Measurements from ENCODE around the gene ZNF836. TPM values are rescaled to one million over a fixed set of nuclear protein-coding genes. Genes with fewer than 3 reads are reported as not detected.

The ZNF836 gene
- total RNA-seq, 1 donor from 2014 or later = 19.1 TPM

DNA sequence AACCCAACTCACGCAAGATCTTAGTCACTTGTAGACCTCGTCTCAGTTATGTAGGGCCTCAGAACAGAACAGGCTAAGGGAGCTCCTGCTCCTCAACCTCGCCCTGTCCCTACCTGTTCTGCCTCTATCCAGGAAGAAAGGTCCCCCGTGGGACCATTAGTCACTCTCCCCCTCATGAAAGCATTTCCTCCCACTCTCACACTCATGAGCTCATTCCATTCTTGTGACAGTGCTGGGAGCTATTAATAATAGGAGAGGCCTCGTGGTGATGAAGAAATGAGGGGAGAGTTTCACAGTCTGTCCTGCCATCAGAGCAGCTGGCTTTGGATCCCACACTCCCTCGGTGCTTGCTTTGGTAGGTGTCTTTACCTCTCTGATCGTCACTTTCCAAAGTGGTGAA, 28.6 kb upstream of the ZNF836 start:
- DNase-seq (ENCODE audit: low spot score in 2 of 2, unreplicated experiment in 2 of 2) = no peak
- Mint-ChIP-seq H3K27me3 (ENCODE audit: low read depth) (no peaks in the 10 kb centered on the region), H3K36me3 (peaks cover 18% of the 10 kb centered on the region), H3K4me1 (peaks cover 10% of the 10 kb centered on the region), H3K9me3 (no peaks in the 10 kb centered on the region), H3K27ac (peak overlapping the region; percentile 63), H3K4me3 (no peak overlapping the region)
- TF ChIP-seq, protein P1, sequence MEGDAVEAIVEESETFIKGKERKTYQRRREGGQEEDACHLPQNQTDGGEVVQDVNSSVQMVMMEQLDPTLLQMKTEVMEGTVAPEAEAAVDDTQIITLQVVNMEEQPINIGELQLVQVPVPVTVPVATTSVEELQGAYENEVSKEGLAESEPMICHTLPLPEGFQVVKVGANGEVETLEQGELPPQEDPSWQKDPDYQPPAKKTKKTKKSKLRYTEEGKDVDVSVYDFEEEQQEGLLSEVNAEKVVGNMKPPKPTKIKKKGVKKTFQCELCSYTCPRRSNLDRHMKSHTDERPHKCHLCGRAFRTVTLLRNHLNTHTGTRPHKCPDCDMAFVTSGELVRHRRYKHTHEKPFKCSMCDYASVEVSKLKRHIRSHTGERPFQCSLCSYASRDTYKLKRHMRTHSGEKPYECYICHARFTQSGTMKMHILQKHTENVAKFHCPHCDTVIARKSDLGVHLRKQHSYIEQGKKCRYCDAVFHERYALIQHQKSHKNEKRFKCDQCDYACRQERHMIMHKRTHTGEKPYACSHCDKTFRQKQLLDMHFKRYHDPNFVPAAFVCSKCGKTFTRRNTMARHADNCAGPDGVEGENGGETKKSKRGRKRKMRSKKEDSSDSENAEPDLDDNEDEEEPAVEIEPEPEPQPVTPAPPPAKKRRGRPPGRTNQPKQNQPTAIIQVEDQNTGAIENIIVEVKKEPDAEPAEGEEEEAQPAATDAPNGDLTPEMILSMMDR (IDR thresholded peaks at IDR 0.05; ENCODE audit: unreplicated experiment) = no peak

DNA sequence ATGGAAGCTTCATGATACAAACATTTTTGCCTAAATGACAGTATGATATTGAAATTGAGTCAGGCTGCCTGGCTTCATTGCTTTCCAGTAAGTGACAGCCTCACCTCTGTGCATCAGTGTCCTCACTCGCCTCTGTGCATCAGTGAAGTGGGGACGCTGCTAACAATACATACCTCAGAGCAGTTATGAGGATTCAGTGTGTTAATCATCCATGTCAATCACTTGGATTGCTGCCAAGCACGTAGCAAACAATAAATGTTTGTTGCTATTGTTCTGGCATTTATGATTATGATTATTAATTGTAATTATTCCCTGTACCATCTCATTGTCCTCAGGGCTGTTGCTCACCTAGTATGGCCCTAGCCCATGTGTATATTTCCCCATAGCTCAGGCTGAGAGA, 27.3 kb upstream of the ZNF836 start:
- no peak for DNase-seq (ENCODE audit: low spot score in 2 of 2, unreplicated experiment in 2 of 2)
- Mint-ChIP-seq H3K4me1 (peaks cover 10% of the 10 kb centered on the region), H3K27me3 (ENCODE audit: low read depth) (no peaks in the 10 kb centered on the region), H3K36me3 (peaks cover 19% of the 10 kb centered on the region), H3K9me3 (no peaks in the 10 kb centered on the region), H3K4me3 (no peak overlapping the region), H3K27ac (no peak overlapping the region)
- TF ChIP-seq, protein P1 (IDR thresholded peaks at IDR 0.05; ENCODE audit: unreplicated experiment) = no peak

DNA sequence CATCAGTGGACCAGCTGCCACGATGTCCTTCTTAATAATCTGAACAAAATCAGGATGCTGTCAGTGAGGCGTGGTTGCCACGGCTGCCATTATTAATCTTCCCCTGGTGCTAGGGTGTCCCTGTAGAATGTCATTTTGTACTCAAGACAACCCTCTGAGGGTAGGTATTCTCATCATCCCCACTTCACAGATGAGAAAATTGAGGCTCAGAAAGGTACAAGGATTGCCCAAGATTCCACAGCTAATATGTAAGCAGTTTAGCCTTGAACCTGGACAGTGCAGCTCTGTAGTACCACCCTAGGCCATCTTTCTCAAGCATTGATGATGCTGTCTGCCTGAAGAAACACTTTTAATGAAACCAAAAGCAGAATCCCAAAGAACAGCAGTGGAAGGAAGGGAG, 26.5 kb upstream of the ZNF836 start:
- H3K36me3 Mint-ChIP-seq = peaks cover 20% of the 10 kb centered on the region
- no peaks in the 10 kb centered on the region for H3K9me3 Mint-ChIP-seq
- H3K27me3 Mint-ChIP-seq (ENCODE audit: low read depth) = no peaks in the 10 kb centered on the region
- H3K4me1 Mint-ChIP-seq = peaks cover 14% of the 10 kb centered on the region
- no peak for DNase-seq (ENCODE audit: low spot score in 2 of 2, unreplicated experiment in 2 of 2)
- H3K4me3 Mint-ChIP-seq = no peak overlapping the region
- TF ChIP-seq, protein P1 (IDR thresholded peaks at IDR 0.05; ENCODE audit: unreplicated experiment) = no peak
- no peak overlapping the region for H3K27ac Mint-ChIP-seq

DNA sequence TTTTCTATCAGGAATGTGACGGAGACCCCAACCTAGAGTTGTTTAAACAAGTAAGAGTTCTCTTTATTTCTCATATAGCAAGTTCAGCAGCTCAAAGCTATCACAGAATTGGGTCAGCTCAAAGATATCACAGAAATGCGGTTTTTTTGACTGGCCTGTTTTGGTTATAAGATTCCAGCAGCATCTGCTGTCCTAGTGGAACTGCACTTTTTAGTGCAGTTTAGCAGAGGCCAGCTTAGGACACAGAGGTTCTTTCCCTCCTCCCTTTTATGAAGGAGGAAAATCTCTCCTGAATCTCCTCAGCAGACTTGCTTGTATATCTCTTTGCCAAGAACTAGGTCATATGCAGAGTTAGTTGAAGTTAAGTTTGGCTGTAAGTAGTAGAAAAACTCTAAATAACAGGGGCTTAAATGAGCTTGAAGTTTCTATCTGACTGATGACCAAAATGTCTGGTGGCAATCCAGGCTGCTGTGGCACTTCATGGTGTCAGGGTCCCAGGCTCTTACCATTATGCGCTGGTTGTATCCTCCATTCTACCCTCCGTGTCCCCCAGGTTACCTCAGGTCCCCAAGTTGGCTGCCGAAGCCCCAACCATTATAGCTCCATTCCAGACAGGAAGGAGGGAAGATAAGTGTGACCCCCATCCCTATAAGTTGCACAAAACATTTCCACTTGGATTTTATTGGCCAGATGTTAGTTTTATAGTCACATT, 25.0 kb upstream of the ZNF836 start:
- Mint-ChIP-seq H3K36me3 (peaks cover 15% of the 10 kb centered on the region), H3K4me3 (no peak overlapping the region), H3K27me3 (ENCODE audit: low read depth) (no peaks in the 10 kb centered on the region), H3K27ac (no peak overlapping the region), H3K4me1 (peaks cover 25% of the 10 kb centered on the region), H3K9me3 (no peaks in the 10 kb centered on the region)
- TF ChIP-seq, protein P1 (IDR thresholded peaks at IDR 0.05; ENCODE audit: unreplicated experiment) = no peak
- no peak for DNase-seq (ENCODE audit: low spot score in 2 of 2, unreplicated experiment in 2 of 2)

DNA sequence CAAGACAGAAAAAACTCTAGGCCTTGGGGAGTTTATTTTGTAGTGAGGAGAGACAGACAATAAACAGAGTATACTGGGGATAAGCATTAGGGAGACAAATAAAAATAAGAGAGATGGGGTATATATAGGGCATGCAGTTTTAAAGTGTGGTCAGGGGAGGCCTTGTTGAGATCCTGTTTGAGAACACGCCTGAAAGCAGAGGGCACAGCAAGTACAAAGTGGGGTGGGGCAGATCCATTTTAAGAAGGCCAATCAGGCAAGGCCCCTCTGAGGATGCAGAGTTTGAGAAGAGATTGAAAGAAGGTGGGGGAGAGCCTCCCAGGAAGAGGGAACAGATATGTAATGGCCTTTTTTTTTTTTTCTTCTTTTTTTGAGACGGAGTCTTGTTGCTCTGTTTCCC, 20.5 kb upstream of the ZNF836 start:
- no peaks in the 10 kb centered on the region for H3K9me3 Mint-ChIP-seq
- DNase-seq (ENCODE audit: low spot score in 2 of 2, unreplicated experiment in 2 of 2) = no peak
- peak overlapping the region; percentile 99 for H3K4me3 Mint-ChIP-seq
- TF ChIP-seq, protein P1 (IDR thresholded peaks at IDR 0.05; ENCODE audit: unreplicated experiment) = no peak
- peaks cover 27% of the 10 kb centered on the region for H3K4me1 Mint-ChIP-seq
- peak overlapping the region; percentile 100 for H3K27ac Mint-ChIP-seq
- H3K27me3 Mint-ChIP-seq (ENCODE audit: low read depth) = no peaks in the 10 kb centered on the region
- peaks cover 13% of the 10 kb centered on the region for H3K36me3 Mint-ChIP-seq
